Gastrocnemius medialis (tissue), 4 donors: ENCODE measurements around the gene GANC.

Source experiments
- CTCF ChIP-seq, 5 experiments: fragments of 450-650 bp in 3 of 5; fragments of 200-600 bp in 2 of 5; sonication (generic) in 2 of 5; IDR thresholded peaks in 4 of 5; conservative IDR thresholded peaks in 1 of 5; 1 replicate in 4 of 5; 2 replicates in 1 of 5; pipeline ENCODE4 v1.5.1; 2016 to 2019; ENCODE audit warnings: antibody characterized with exemption in 5 of 5, mild to moderate bottlenecking in 3 of 5, moderate library complexity in 3 of 5
- POLR2A ChIP-seq, 2 donors: fragments of 450-650 bp; IDR thresholded peaks; one replicate each; pipeline ENCODE4 v1.6.1; 2017; ENCODE audit warnings: antibody characterized with exemption in 2 of 2, mild to moderate bottlenecking in 2 of 2, moderate library complexity in 2 of 2

GRCh38 chr15:42405863-42406482, 133.0 kb downstream of the GANC start:
- no peak for TF ChIP-seq POLR2A (IDR thresholded peaks at IDR 0.05)
- no peak for TF ChIP-seq CTCF (IDR thresholded peaks at IDR 0.05 in 4 of 5, conservative IDR thresholded peaks at IDR 0.05 in 1 of 5)
